WTC11 (cell line): Measurements from ENCODE around the gene SHROOM3. TPM values are rescaled to one million over a fixed set of nuclear protein-coding genes. Genes with fewer than 3 reads are reported as not detected.

Source experiments
- ATAC-seq: fragments of 200-7000 bp; cut with Tn5 transposase; 2 replicates; pipeline ENCODE4 v1.10.0; 2021; ENCODE audit warnings: mild to moderate bottlenecking, moderate library complexity
- CTCF ChIA-PET: fragments of 300-600 bp; sonication (Branson Sonifier 250); formaldehyde crosslinking; loops from one replicate; lab custom pipeline; 2021; ENCODE audit warnings: antibody characterized with exemption; lab: Charles Lee
- POLR2A ChIA-PET: fragments of 350-600 bp; sonication (Branson Sonifier 250); formaldehyde crosslinking; loops from one replicate; lab custom pipeline; 2021; ENCODE audit warnings: antibody characterized with exemption; lab: Charles Lee
- DNase-seq: peaks from one replicate; pipeline ENCODE4 v3.0.0; 2021; ENCODE audit warnings: low spot score
- H3K27ac Mint-ChIP-seq: 2 replicates; pipeline ENCODE4 v1.8.0; 2021; ENCODE audit warnings: mixed read lengths
- H3K27me3 Mint-ChIP-seq: 2 replicates; pipeline ENCODE4 v1.8.0; 2021; ENCODE audit warnings: low read depth, mild to moderate bottlenecking, moderate library complexity, mixed read lengths
- H3K36me3 Mint-ChIP-seq: 2 replicates; pipeline ENCODE4 v1.8.0; 2021; ENCODE audit warnings: mixed read lengths
- H3K4me1 Mint-ChIP-seq: 2 replicates; pipeline ENCODE4 v1.8.0; 2022; ENCODE audit warnings: mixed read lengths
- H3K4me3 Mint-ChIP-seq: 2 replicates; pipeline ENCODE4 v1.8.0; 2021; ENCODE audit warnings: mild to moderate bottlenecking, moderate library complexity, mixed read lengths
- H3K9me3 Mint-ChIP-seq: 2 replicates; pipeline ENCODE4 v1.8.0; 2021; ENCODE audit warnings: mixed read lengths
- ARID4B ChIP-seq: sonication (generic); formaldehyde crosslinking; IDR thresholded peaks from 2 replicates; pipeline ENCODE4 v1.8.0; 2023; ENCODE audit warnings: missing genetic modification reagents, mild to moderate bottlenecking, borderline replicate concordance
- ATF3 ChIP-seq: sonication (generic); formaldehyde crosslinking; conservative IDR thresholded peaks from 2 replicates; pipeline ENCODE4 v1.8.1; 2022; ENCODE audit warnings: mild to moderate bottlenecking, missing genetic modification reagents
- CTCF ChIP-seq: fragments of 200-600 bp; IDR thresholded peaks from 2 replicates; pipeline ENCODE4 v1.8.0; 2022; ENCODE audit warnings: antibody characterized with exemption
- ERG ChIP-seq: fragments of 250-450 bp; sonication (Bioruptor Pico); IDR thresholded peaks from 2 replicates; pipeline ENCODE4 v1.8.0; 2021; ENCODE audit warnings: mild to moderate bottlenecking
- ESRRA ChIP-seq: sonication (generic); formaldehyde crosslinking; IDR thresholded peaks from 2 replicates; pipeline ENCODE4 v1.8.1; 2022; ENCODE audit warnings: mild to moderate bottlenecking, missing genetic modification reagents, borderline replicate concordance
- FOXJ3 ChIP-seq: sonication (generic); formaldehyde crosslinking; IDR thresholded peaks from 2 replicates; pipeline ENCODE4 v1.9.0; 2021; ENCODE audit warnings: missing genetic modification reagents, mild to moderate bottlenecking, borderline replicate concordance
- FOXP1 ChIP-seq: sonication (generic); formaldehyde crosslinking; IDR thresholded peaks from 2 replicates; pipeline ENCODE4 v1.8.0; 2022; ENCODE audit warnings: missing genetic modification reagents, mild to moderate bottlenecking, moderate library complexity, borderline replicate concordance
- FOXP4 ChIP-seq: sonication (generic); formaldehyde crosslinking; IDR thresholded peaks from 2 replicates; pipeline ENCODE4 v1.8.0; 2022; ENCODE audit warnings: mild to moderate bottlenecking, missing genetic modification reagents
- MAX ChIP-seq: sonication (generic); formaldehyde crosslinking; IDR thresholded peaks from 2 replicates; pipeline ENCODE4 v1.8.0; 2022; ENCODE audit warnings: mild to moderate bottlenecking, missing genetic modification reagents
- MLX ChIP-seq: sonication (generic); formaldehyde crosslinking; IDR thresholded peaks from 2 replicates; pipeline ENCODE4 v1.8.1; 2023; ENCODE audit warnings: mild to moderate bottlenecking, missing genetic modification reagents, moderate library complexity
- NFATC4 ChIP-seq: fragments of 250-450 bp; sonication (Bioruptor Pico); IDR thresholded peaks from 2 replicates; pipeline ENCODE4 v1.9.0; 2021; ENCODE audit warnings: mild to moderate bottlenecking
- NFE2L1 ChIP-seq: sonication (generic); formaldehyde crosslinking; IDR thresholded peaks from 2 replicates; pipeline ENCODE4 v1.8.1; 2023; ENCODE audit warnings: missing genetic modification reagents
- PREB ChIP-seq: sonication (generic); formaldehyde crosslinking; IDR thresholded peaks from 2 replicates; pipeline ENCODE4 v1.8.1; 2022; ENCODE audit warnings: mild to moderate bottlenecking, missing genetic modification reagents, moderate library complexity, borderline replicate concordance
- TEAD1 ChIP-seq: sonication (generic); formaldehyde crosslinking; IDR thresholded peaks from 2 replicates; pipeline ENCODE4 v1.8.0; 2022; ENCODE audit warnings: mild to moderate bottlenecking, missing genetic modification reagents
- TEAD4 ChIP-seq: sonication (generic); formaldehyde crosslinking; IDR thresholded peaks from 2 replicates; pipeline ENCODE4 v1.8.0; 2022; ENCODE audit warnings: mild to moderate bottlenecking, missing genetic modification reagents
- USF1 ChIP-seq: sonication (generic); formaldehyde crosslinking; IDR thresholded peaks from 2 replicates; pipeline ENCODE4 v1.8.0; 2022; ENCODE audit warnings: mild to moderate bottlenecking, missing genetic modification reagents
- ZBTB43 ChIP-seq: sonication (generic); formaldehyde crosslinking; IDR thresholded peaks from 2 replicates; pipeline ENCODE4 v1.8.1; 2023; ENCODE audit warnings: mild to moderate bottlenecking, missing genetic modification reagents
- total RNA-seq: library from RNA; stranded (reverse); gene quantifications from 3 replicates; pipeline ENCODE4 v1.2.3, GENCODE V29; 2021

Gene SHROOM3
- total RNA-seq, 1 experiment from 2014 or later = 71.9 TPM

- TF ChIP-seq ATF3 (CRISPR knock-in tag) (no peak), TEAD4 (CRISPR knock-in tag) (no peak), ESRRA (no peak), FOXP4 (CRISPR knock-in tag) (no peak), ERG (CRISPR knock-in tag) (no peak), NFE2L1 (no peak), PREB (CRISPR knock-in tag) (no peak), CTCF (no peak), ARID4B (no peak), USF1 (CRISPR knock-in tag) (no peak), NFATC4 (no peak)
These were observed 113.7 kb downstream of the SHROOM3 start (continued) for GRCh38 chr4:76548704-76549103.

- H3K27ac Mint-ChIP-seq = no peak overlapping the region
- peaks cover 34% of the 10 kb centered on the region for H3K4me1 Mint-ChIP-seq
- ChIA-PET POLR2A (no interaction called here), CTCF (no interaction called here)
- DNase-seq (no peak), ATAC-seq (no peak)
- peaks cover 5% of the 10 kb centered on the region for H3K36me3 Mint-ChIP-seq
- no peak overlapping the region for H3K4me3 Mint-ChIP-seq
- no peaks in the 10 kb centered on the region for H3K27me3 Mint-ChIP-seq
- peaks cover 5% of the 10 kb centered on the region for H3K9me3 Mint-ChIP-seq
- TF ChIP-seq MAX (CRISPR knock-in tag) (no peak), ARID4B (no peak), FOXJ3 (no peak), FOXP1 (CRISPR knock-in tag) (no peak), TEAD1 (CRISPR knock-in tag) (no peak), MLX (no peak), ZBTB43 (no peak)
These were observed 114.7 kb downstream of the SHROOM3 start for GRCh38 chr4:76549765-76550164.
